ENCODE results near the gene P2RY8. TPM values are rescaled to one million over a fixed set of nuclear protein-coding genes. Genes with fewer than 3 reads are reported as not detected.

P2RY8 gene
- total and polyA plus RNA-seq, 10 of the 15 experiments (the other 5 are each of a cell fraction or from before 2014, with no cell fraction given), result 2.0 to 64.4 (median 36.5) TPM

GRCh38 chrX:1484638-1485019, 52.4 kb downstream of the P2RY8 start (continued):
- TF ChIP-seq, protein P1, sequence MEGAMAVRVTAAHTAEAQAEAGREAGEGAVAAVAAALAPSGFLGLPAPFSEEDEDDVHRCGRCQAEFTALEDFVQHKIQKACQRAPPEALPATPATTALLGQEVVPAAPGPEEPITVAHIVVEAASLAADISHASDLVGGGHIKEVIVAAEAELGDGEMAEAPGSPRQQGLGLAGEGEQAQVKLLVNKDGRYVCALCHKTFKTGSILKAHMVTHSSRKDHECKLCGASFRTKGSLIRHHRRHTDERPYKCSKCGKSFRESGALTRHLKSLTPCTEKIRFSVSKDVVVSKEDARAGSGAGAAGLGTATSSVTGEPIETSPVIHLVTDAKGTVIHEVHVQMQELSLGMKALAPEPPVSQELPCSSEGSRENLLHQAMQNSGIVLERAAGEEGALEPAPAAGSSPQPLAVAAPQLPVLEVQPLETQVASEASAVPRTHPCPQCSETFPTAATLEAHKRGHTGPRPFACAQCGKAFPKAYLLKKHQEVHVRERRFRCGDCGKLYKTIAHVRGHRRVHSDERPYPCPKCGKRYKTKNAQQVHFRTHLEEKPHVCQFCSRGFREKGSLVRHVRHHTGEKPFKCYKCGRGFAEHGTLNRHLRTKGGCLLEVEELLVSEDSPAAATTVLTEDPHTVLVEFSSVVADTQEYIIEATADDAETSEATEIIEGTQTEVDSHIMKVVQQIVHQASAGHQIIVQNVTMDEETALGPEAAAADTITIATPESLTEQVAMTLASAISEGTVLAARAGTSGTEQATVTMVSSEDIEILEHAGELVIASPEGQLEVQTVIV (IDR thresholded peaks at IDR 0.05; ENCODE audit: borderline replicate concordance, partially characterized antibody), result no peak
- TF ChIP-seq ZNF207 (IDR thresholded peaks at IDR 0.05; ENCODE audit: borderline replicate concordance) (no peak), NFIC (IDR thresholded peaks at IDR 0.05; ENCODE audit: low read depth, low read length) (peak; percentile 77)

- peak; percentile 88 for DNase-seq (ENCODE audit: low read depth, low spot score)
- Histone ChIP-seq H3K4me1 (ENCODE audit: control insufficient read depth, insufficient read depth, low read length) (peaks cover 70% of the 10 kb centered on the region), H3K36me3 (ENCODE audit: control insufficient read depth in 2 of 2, insufficient read depth in 2 of 2, low read length in 1 of 2) (peaks cover 15 to 23% of the 10 kb centered on the region in 2 experiments; a peak in 3 of 4 replicates), H3K27ac (ENCODE audit: control insufficient read depth, insufficient read depth) (peak overlapping the region; percentile 98), H3K79me2 (ENCODE audit: control insufficient read depth, insufficient read depth, low read length) (peaks cover 45% of the 10 kb centered on the region), H3K9ac (ENCODE audit: control insufficient read depth, insufficient read depth, low read length) (peak overlapping the region; percentile 69), H3K4me3 (no peak overlapping the region; the same call in 1 of the 2 replicates), H2AFZ (ENCODE audit: control insufficient read depth, low read depth, low read length) (no peak overlapping the region), H3K9me3 (replicated peaks; ENCODE audit: control insufficient read depth, insufficient read depth, low read length) (peaks cover 5% of the 10 kb centered on the region), H3K27me3 (replicated peaks in 1 of 2; ENCODE audit: control insufficient read depth in 2 of 2, insufficient read depth in 2 of 2, low read length in 1 of 2) (no peaks in the 10 kb centered on the region), H3K4me2 (ENCODE audit: control insufficient read depth, insufficient read depth) (peak overlapping the region; percentile 41; the same call in 1 of the 2 replicates), H4K20me1 (ENCODE audit: control insufficient read depth, insufficient read depth) (no peaks in the 10 kb centered on the region)
- ChIA-PET RAD21 (ENCODE audit: unreplicated experiment) (no interaction called here), POLR2A (no interaction called here), CTCF (no interaction called here), SMC1A (ENCODE audit: uncharacterized antibody, unreplicated experiment) (no interaction called here)
- in situ Hi-C loops (cut with MboI) (no loop called here), intact Hi-C loops (cut with micrococcal nuclease; ENCODE audit: unreplicated experiment) (loop anchor here (1.0 to 5.0 kb wide), 4 partner anchors 8 to 98 kb away; no protein-coding TSS in a partner anchor)
- peak; percentile 93 for FAIRE-seq
- WGBS (ENCODE audit: insufficient coverage, insufficient replicate concordance, low lambda C conversion rate, missing lambda C conversion rate), result 4% methylated on average over 15 of the region's 15 CpGs
- peak; percentile 72 for ATAC-seq
- BruUV-seq (replicated peaks), result TSS peak; percentile 21
- no peak for TF ChIP-seq CBX3 (IDR thresholded peaks at IDR 0.05; ENCODE audit: borderline replicate concordance, low read depth)
- peak; percentile 16 for TF ChIP-seq SP1 (IDR thresholded peaks at IDR 0.05; ENCODE audit: low read depth, low read length)
- TF ChIP-seq ATF2 (IDR thresholded peaks at IDR 0.05; ENCODE audit: low read length), result peak; percentile 79
- no peak; a peak in 1 of 4 replicates for TF ChIP-seq ETV6 (conservative IDR thresholded peaks at IDR 0.05 in 1 of 2, IDR thresholded peaks at IDR 0.05 in 1 of 2; ENCODE audit: borderline replicate concordance in 1 of 2, low read depth in 1 of 2)
- TF ChIP-seq HDGF (IDR thresholded peaks at IDR 0.05), result peak; percentile 42; the same call in 1 of the 2 replicates
- no peak for TF ChIP-seq SREBF1 (IDR thresholded peaks at IDR 0.05; ENCODE audit: low read length)
- no peak for TF ChIP-seq NFYA (IDR thresholded peaks at IDR 0.05; ENCODE audit: borderline replicate concordance, low read depth, low read length)
- TF ChIP-seq NFXL1 (IDR thresholded peaks at IDR 0.05; ENCODE audit: borderline replicate concordance), result no peak
- TF ChIP-seq KDM1A (IDR thresholded peaks at IDR 0.05; ENCODE audit: borderline replicate concordance), result no peak
- TF ChIP-seq MEF2A (IDR thresholded peaks at IDR 0.05; ENCODE audit: insufficient read depth, low read depth, low read length), result no peak
- TF ChIP-seq WRNIP1 (IDR thresholded peaks at IDR 0.05; ENCODE audit: borderline replicate concordance, low read depth, low read length), result no peak
- TF ChIP-seq, protein P2, sequence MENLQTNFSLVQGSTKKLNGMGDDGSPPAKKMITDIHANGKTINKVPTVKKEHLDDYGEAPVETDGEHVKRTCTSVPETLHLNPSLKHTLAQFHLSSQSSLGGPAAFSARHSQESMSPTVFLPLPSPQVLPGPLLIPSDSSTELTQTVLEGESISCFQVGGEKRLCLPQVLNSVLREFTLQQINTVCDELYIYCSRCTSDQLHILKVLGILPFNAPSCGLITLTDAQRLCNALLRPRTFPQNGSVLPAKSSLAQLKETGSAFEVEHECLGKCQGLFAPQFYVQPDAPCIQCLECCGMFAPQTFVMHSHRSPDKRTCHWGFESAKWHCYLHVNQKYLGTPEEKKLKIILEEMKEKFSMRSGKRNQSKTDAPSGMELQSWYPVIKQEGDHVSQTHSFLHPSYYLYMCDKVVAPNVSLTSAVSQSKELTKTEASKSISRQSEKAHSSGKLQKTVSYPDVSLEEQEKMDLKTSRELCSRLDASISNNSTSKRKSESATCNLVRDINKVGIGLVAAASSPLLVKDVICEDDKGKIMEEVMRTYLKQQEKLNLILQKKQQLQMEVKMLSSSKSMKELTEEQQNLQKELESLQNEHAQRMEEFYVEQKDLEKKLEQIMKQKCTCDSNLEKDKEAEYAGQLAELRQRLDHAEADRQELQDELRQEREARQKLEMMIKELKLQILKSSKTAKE (IDR thresholded peaks at IDR 0.05; ENCODE audit: low read depth, poor library complexity, severe bottlenecking), result peak; percentile 88
- peak; percentile 78; the same call in 1 of the 2 replicates for TF ChIP-seq NBN (IDR thresholded peaks at IDR 0.05)
- TF ChIP-seq RFX5 (IDR thresholded peaks at IDR 0.05; ENCODE audit: low read depth, low read length), result no peak
These were observed 52.9 kb downstream of the P2RY8 start for GRCh38 chrX:1483843-1484637.
